ENCODE data around the gene PAQR4.
A peak's percentile ranks its signal among the peaks of the same experiment; 100 is the strongest.

The PAQR4 gene

GRCh38 chr16:3014971-3015370, 45.8 kb downstream of the PAQR4 start:
- in situ Hi-C loops (cut with MboI; ENCODE audit: low sequenced_read_pairs) = no loop called here
- DNase-seq (ENCODE audit: low spot score in 2 of 2) = no peak
- H3K9me3 ChIP-seq = no peaks in the 10 kb centered on the region
- H3K27me3 ChIP-seq (ENCODE audit: low read depth) = no peaks in the 10 kb centered on the region
- no peaks in the 10 kb centered on the region for H3K36me3 ChIP-seq (replicated peaks)
- no peak overlapping the region for H3K4me3 ChIP-seq
- no peaks in the 10 kb centered on the region for H3K4me1 ChIP-seq

GRCh38 chr16:3015865-3016521, 46.8 kb downstream of the PAQR4 start:
- H3K27me3 ChIP-seq (ENCODE audit: low read depth) = no peaks in the 10 kb centered on the region
- in situ Hi-C loops (cut with MboI; ENCODE audit: low sequenced_read_pairs) = no loop called here
- DNase-seq (ENCODE audit: low spot score in 2 of 2) = no peak
- H3K9me3 ChIP-seq = no peaks in the 10 kb centered on the region
- no peaks in the 10 kb centered on the region for H3K36me3 ChIP-seq (replicated peaks)
- no peak overlapping the region for H3K4me3 ChIP-seq
- no peaks in the 10 kb centered on the region for H3K4me1 ChIP-seq

- Histone ChIP-seq H3K27me3 (ENCODE audit: low read depth) (no peaks in the 10 kb centered on the region), H3K4me1 (peaks cover 9% of the 10 kb centered on the region), H3K36me3 (replicated peaks) (peaks cover 8% of the 10 kb centered on the region), H3K4me3 (no peak overlapping the region), H3K9me3 (no peaks in the 10 kb centered on the region)
- DNase-seq (ENCODE audit: low spot score in 2 of 2) = no peak
- in situ Hi-C loops (cut with MboI; ENCODE audit: low sequenced_read_pairs) = no loop called here
Observed at GRCh38 chr16:3017344-3017743, 48.2 kb downstream of the PAQR4 start.

- Histone ChIP-seq H3K27me3 (ENCODE audit: low read depth) (no peaks in the 10 kb centered on the region), H3K9me3 (no peaks in the 10 kb centered on the region), H3K4me3 (no peak within 1 kb of the TSS), H3K4me1 (peaks cover 15% of the 10 kb centered on the region), H3K36me3 (replicated peaks) (peaks cover 8% of the 10 kb centered on the region)
- peak in 1 of 2 experiments; percentile 65 for DNase-seq (ENCODE audit: low spot score in 2 of 2)
- in situ Hi-C loops (cut with MboI; ENCODE audit: low sequenced_read_pairs) = no loop called here
Observed at GRCh38 chr16:3017794-3018506, 48.8 kb downstream of the PAQR4 start, which contains the start of gene CLDN6. Gene CLDN6, minus strand, starts transcription at chr16:3018183. Its CDS starts 2,162 bp downstream, at chr16:3016021.

- in situ Hi-C loops (cut with MboI; ENCODE audit: low sequenced_read_pairs) = loop anchor here (5.0 kb wide), 1 partner anchor 47 kb away; no protein-coding TSS in a partner anchor
- peak overlapping the region; percentile 47 for H3K4me3 ChIP-seq
- peaks cover 22% of the 10 kb centered on the region for H3K4me1 ChIP-seq
- no peaks in the 10 kb centered on the region for H3K9me3 ChIP-seq
- H3K36me3 ChIP-seq (replicated peaks) = peaks cover 8% of the 10 kb centered on the region
- no peaks in the 10 kb centered on the region for H3K27me3 ChIP-seq (ENCODE audit: low read depth)
- no peak for DNase-seq (ENCODE audit: low spot score in 2 of 2)
Observed at GRCh38 chr16:3019594-3020246, 50.6 kb downstream of the PAQR4 start.

GRCh38 chr16:3020247-3020603, 51.1 kb downstream of the PAQR4 start, which contains the start of gene TNFRSF12A:
Gene TNFRSF12A, plus strand, starts transcription at chr16:3020368. Its CDS starts 30 bp downstream, at chr16:3020398.
- in situ Hi-C loops (cut with MboI; ENCODE audit: low sequenced_read_pairs) = loop anchor here (5.0 kb wide), 1 partner anchor 48 kb away; no protein-coding TSS in a partner anchor
- Histone ChIP-seq H3K4me3 (peak within 1 kb of the TSS; percentile 47), H3K4me1 (peaks cover 22% of the 10 kb centered on the region), H3K9me3 (no peaks in the 10 kb centered on the region), H3K36me3 (replicated peaks) (peaks cover 8% of the 10 kb centered on the region), H3K27me3 (ENCODE audit: low read depth) (no peaks in the 10 kb centered on the region)
- peak; percentile 79 to 86 for DNase-seq (ENCODE audit: low spot score in 2 of 2)

- Histone ChIP-seq H3K4me1 (peaks cover 22% of the 10 kb centered on the region), H3K4me3 (peak overlapping the region; percentile 47), H3K27me3 (ENCODE audit: low read depth) (no peaks in the 10 kb centered on the region), H3K9me3 (no peaks in the 10 kb centered on the region), H3K36me3 (replicated peaks) (peaks cover 10% of the 10 kb centered on the region)
- peak; percentile 35 to 75 for DNase-seq (ENCODE audit: low spot score in 2 of 2)
- in situ Hi-C loops (cut with MboI; ENCODE audit: low sequenced_read_pairs) = loop anchor here (5.0 kb wide), 1 partner anchor 49 kb away; no protein-coding TSS in a partner anchor
Observed at GRCh38 chr16:3020604-3021448, 51.7 kb downstream of the PAQR4 start.

GRCh38 chr16:3021449-3022207, 52.5 kb downstream of the PAQR4 start:
- peak overlapping the region; percentile 47 for H3K4me3 ChIP-seq
- peaks cover 22% of the 10 kb centered on the region for H3K4me1 ChIP-seq
- H3K9me3 ChIP-seq = no peaks in the 10 kb centered on the region
- DNase-seq (ENCODE audit: low spot score in 2 of 2) = peak; percentile 74 to 94
- in situ Hi-C loops (cut with MboI; ENCODE audit: low sequenced_read_pairs) = loop anchor here (5.0 kb wide), 1 partner anchor 49 kb away; no protein-coding TSS in a partner anchor
- H3K36me3 ChIP-seq (replicated peaks) = peaks cover 18% of the 10 kb centered on the region
- no peaks in the 10 kb centered on the region for H3K27me3 ChIP-seq (ENCODE audit: low read depth)

GRCh38 chr16:3022208-3022683, 53.1 kb downstream of the PAQR4 start:
- in situ Hi-C loops (cut with MboI; ENCODE audit: low sequenced_read_pairs) = loop anchor here (5.0 kb wide), 1 partner anchor 50 kb away; no protein-coding TSS in a partner anchor
- H3K9me3 ChIP-seq = no peaks in the 10 kb centered on the region
- H3K27me3 ChIP-seq (ENCODE audit: low read depth) = no peaks in the 10 kb centered on the region
- peaks cover 24% of the 10 kb centered on the region for H3K36me3 ChIP-seq (replicated peaks)
- H3K4me1 ChIP-seq = peaks cover 22% of the 10 kb centered on the region
- DNase-seq (ENCODE audit: low spot score in 2 of 2) = peak; percentile 48 to 82
- H3K4me3 ChIP-seq = peak overlapping the region; percentile 90

- DNase-seq (ENCODE audit: low spot score in 2 of 2) = peak in 1 of 2 experiments; percentile 58
Observed at GRCh38 chr16:3022684-3023414, 53.7 kb downstream of the PAQR4 start.

More at GRCh38 chr16:3022684-3023414, 53.7 kb downstream of the PAQR4 start:
- Histone ChIP-seq H3K36me3 (replicated peaks) (peaks cover 26% of the 10 kb centered on the region), H3K4me1 (peaks cover 23% of the 10 kb centered on the region), H3K27me3 (ENCODE audit: low read depth) (no peaks in the 10 kb centered on the region), H3K9me3 (no peaks in the 10 kb centered on the region), H3K4me3 (peak overlapping the region; percentile 90)
- in situ Hi-C loops (cut with MboI; ENCODE audit: low sequenced_read_pairs) = loop anchor here (5.0 kb wide), 1 partner anchor 51 kb away; no protein-coding TSS in a partner anchor

Data from HAP-1 (cell line).